GM12878 (cell line): ENCODE results near the gene ANTXR2. TPM values are rescaled to one million over a fixed set of nuclear protein-coding genes. Genes with fewer than 3 reads are reported as not detected.

ENCODE experiments used
- ATAC-seq: fragments of 200-7000 bp; cut with Tn5 transposase; 3 replicates; pipeline ENCODE4 v1.9.1; 2020; ENCODE audit warnings: mild to moderate bottlenecking, moderate library complexity
- BruUV-seq: library from RNA; stranded (reverse); fragments of 400-500 nt; replicated peaks from 2 replicates; lab custom pipeline; 2021; lab: Mats Ljungman, UMichigan
- CTCF ChIA-PET: fragments of 300-600 bp; sonication (Branson Sonifier 250); formaldehyde crosslinking; extraction: SDS; loops from one replicate; lab custom pipeline; 2021; ENCODE audit warnings: inconsistent platforms; lab: Yijun Ruan, JAX
- POLR2A ChIA-PET: fragments of 350-600 bp; formaldehyde crosslinking; extraction: SDS; loops from one replicate; lab custom pipeline; 2021; ENCODE audit warnings: inconsistent platforms; lab: Charles Lee
- RAD21 ChIA-PET: fragments of 300-600 bp; sonication (Branson Sonifier 250); formaldehyde crosslinking; loops from one replicate; lab custom pipeline; 2023; ENCODE audit warnings: antibody characterized with exemption; ENCODE audit not compliant: unreplicated experiment; lab: Charles Lee
- SMC1A ChIA-PET: fragments of 300-600 bp; sonication (Branson Sonifier 250); formaldehyde crosslinking; loops from one replicate; lab custom pipeline; 2023; ENCODE audit not compliant: unreplicated experiment, uncharacterized antibody; lab: Charles Lee
- DNase-seq: peaks from one replicate; pipeline ENCODE4 v3.0.0-alpha.2; 2011; ENCODE audit warnings: low read depth, low spot score
- FAIRE-seq: peaks from 3 replicates; lab custom pipeline; 2011; peaks lifted over from hg19 to GRCh38; lab: Jason Lieb, UNC
- H2AFZ ChIP-seq: 2 replicates; pipeline ENCODE4 v1.6.0; 2011; ENCODE audit warnings: low read depth, low read length, control low read depth; ENCODE audit not compliant: control insufficient read depth
- H3K27ac ChIP-seq: 2 replicates; pipeline ENCODE4 v1.5.1; 2011; ENCODE audit warnings: control low read depth; ENCODE audit not compliant: control insufficient read depth, insufficient read depth
- H3K27me3 ChIP-seq, 2 experiments: replicated peaks in 1 of 2; 2 replicates each; pipeline versions ENCODE4 v1.6.0 to v1.6.1; 2011; ENCODE audit warnings: low read length in 1 of 2; ENCODE audit not compliant: control insufficient read depth in 2 of 2, insufficient read depth in 2 of 2
- H3K36me3 ChIP-seq, 2 experiments: 2 replicates each; pipeline ENCODE4 v1.5.1; 2011; ENCODE audit warnings: low read length in 1 of 2; ENCODE audit not compliant: control insufficient read depth in 2 of 2, insufficient read depth in 2 of 2
- H3K4me1 ChIP-seq: 2 replicates; pipeline ENCODE4 v1.6.1; 2011; ENCODE audit warnings: mild to moderate bottlenecking, low read length, moderate library complexity, mixed read lengths; ENCODE audit not compliant: control insufficient read depth, insufficient read depth
- H3K4me2 ChIP-seq: 2 replicates; pipeline ENCODE4 v1.6.0; 2011; ENCODE audit warnings: control low read depth; ENCODE audit not compliant: control insufficient read depth, insufficient read depth
- H3K4me3 ChIP-seq: fragments of 200-600 bp; sonication (generic); 2 replicates; pipeline ENCODE4 v1.5.1; 2016
- H3K79me2 ChIP-seq: 2 replicates; pipeline ENCODE4 v1.6.0; 2011; ENCODE audit warnings: low read length; ENCODE audit not compliant: control insufficient read depth, insufficient read depth
- H3K9ac ChIP-seq: 2 replicates; pipeline ENCODE4 v1.8.0; 2011; ENCODE audit warnings: low read length, control low read depth, mixed read lengths; ENCODE audit not compliant: control insufficient read depth, insufficient read depth
- H3K9me3 ChIP-seq: replicated peaks from 3 replicates; pipeline ENCODE4 v1.5.1; 2011; ENCODE audit warnings: mild to moderate bottlenecking, low read length; ENCODE audit not compliant: control insufficient read depth, insufficient read depth
- H4K20me1 ChIP-seq: 2 replicates; pipeline ENCODE4 v1.6.0; 2011; ENCODE audit not compliant: control insufficient read depth, insufficient read depth
- ASH2L ChIP-seq: fragments of 300-600, 200-600 bp; sonication (generic); IDR thresholded peaks from 2 replicates; pipeline ENCODE4 v1.6.1; 2017; ENCODE audit warnings: low read depth, mild to moderate bottlenecking, borderline replicate concordance
- BRCA1 ChIP-seq: IDR thresholded peaks from 2 replicates; pipeline ENCODE4 v1.6.1; 2011; ENCODE audit warnings: low read depth, low read length, improper control_type of control experiment
- CHD4 ChIP-seq: fragments of 200-600 bp; sonication (generic); IDR thresholded peaks from 2 replicates; pipeline ENCODE4 v1.6.1; 2016; ENCODE audit warnings: mild to moderate bottlenecking
- CREB1 ChIP-seq: IDR thresholded peaks from 2 replicates; pipeline ENCODE4 v1.6.1; 2012; ENCODE audit warnings: low read depth, mild to moderate bottlenecking, inconsistent platforms
- EP300 ChIP-seq, 2 experiments: fragments of 150-350 bp in 1 of 2; IDR thresholded peaks; 2 replicates each; pipeline ENCODE4 v1.6.1; 2011 to 2012; ENCODE audit warnings: low read depth in 2 of 2, low read length in 2 of 2, borderline replicate concordance in 1 of 2, improper control_type of control experiment in 1 of 2, inconsistent platforms in 1 of 2; ENCODE audit not compliant: control insufficient read depth in 1 of 2
- FOS ChIP-seq: IDR thresholded peaks from 3 replicates; pipeline ENCODE4 v1.6.1; 2011; ENCODE audit warnings: borderline replicate concordance; ENCODE audit not compliant: insufficient read length; ENCODE audit errors: extremely low read depth
- GABPA ChIP-seq: IDR thresholded peaks from 2 replicates; pipeline ENCODE4 v1.6.1; 2014; ENCODE audit warnings: antibody characterized with exemption, low read depth, mild to moderate bottlenecking, inconsistent platforms
- KDM1A ChIP-seq: fragments of 200-600 bp; sonication (generic); IDR thresholded peaks from 2 replicates; pipeline ENCODE4 v1.6.1; 2016; ENCODE audit warnings: borderline replicate concordance
- NFYA ChIP-seq: IDR thresholded peaks from 2 replicates; pipeline ENCODE4 v1.6.1; 2011; ENCODE audit warnings: low read depth, mild to moderate bottlenecking, low read length, improper control_type of control experiment, borderline replicate concordance
- RELA ChIP-seq: fragments of 450-650 bp; IDR thresholded peaks from 2 replicates; pipeline ENCODE4 v1.8.0; 2014; ENCODE audit warnings: borderline replicate concordance; ENCODE audit not compliant: partially characterized antibody
- STAT1 ChIP-seq: fragments of 450-650 bp; conservative IDR thresholded peaks from 2 replicates; pipeline ENCODE4 v1.6.1; 2014; ENCODE audit warnings: antibody characterized with exemption, mild to moderate bottlenecking
- TBL1XR1 ChIP-seq: IDR thresholded peaks from 2 replicates; pipeline ENCODE4 v1.6.1; 2012; ENCODE audit warnings: low read depth, low read length, improper control_type of control experiment
- ZNF274 ChIP-seq: IDR thresholded peaks from one replicate; pipeline ENCODE4 v1.8.0; 2011; ENCODE audit not compliant: insufficient read length, insufficient read depth
- ZSCAN29 ChIP-seq: fragments of 450-650 bp; IDR thresholded peaks from 2 replicates; pipeline ENCODE4 v1.6.1; 2017; ENCODE audit warnings: mild to moderate bottlenecking, moderate library complexity
- in situ Hi-C: fragments of 300-500 bp; cut with MboI; formaldehyde crosslinking; loops from 9 replicates; pipeline ENCODE4 v1.14.3; 2018; ENCODE audit warnings: mixed read lengths
- intact Hi-C: fragments of 100-400 bp; cut with micrococcal nuclease; formaldehyde crosslinking; loops from one replicate; pipeline ENCODE4 v1.14.2; 2022; ENCODE audit not compliant: unreplicated experiment
- polyA plus RNA-seq, 11 experiments: library from polyadenylated mRNA; depleted of rRNA in 4 of 11; unstranded in 6 of 11; stranded (reverse) in 5 of 11; fragments of >200 nt; fragmentation: Nextera tagmentation in 4 of 11; fragmentation: Illumina TruSeq in 1 of 11; extraction: Ambion mirVana in 4 of 11; extraction: Trizol in 1 of 11; gene quantifications; 1 replicate in 1 of 11; 2 replicates in 10 of 11; pipeline versions ENCODE4 v1.2.1 to v1.2.3, GENCODE V29; 2011 to 2016; ENCODE audit warnings: inconsistent platforms in 2 of 11, missing spikeins in 2 of 11, low read depth in 1 of 11
- total RNA-seq, 4 experiments: library from RNA; depleted of rRNA in 3 of 4; stranded (reverse); fragments of >200 nt in 3 of 4; fragmentation: Illumina TruSeq in 1 of 4; extraction: Trizol in 1 of 4; gene quantifications; 2 replicates each; pipeline versions ENCODE4 v1.2.1 to v1.2.3, GENCODE V29; 2013 to 2021
- TF ChIP-seq, protein P1 (sequence below): IDR thresholded peaks from 2 replicates; pipeline ENCODE4 v1.6.1; 2011; ENCODE audit warnings: low read depth, mild to moderate bottlenecking, low read length, moderate library complexity, borderline replicate concordance; ENCODE audit errors: extremely low read depth
- TF ChIP-seq, protein P2 (sequence below): fragments of 450-650 bp; IDR thresholded peaks from 2 replicates; pipeline ENCODE4 v1.6.1; 2017; ENCODE audit warnings: borderline replicate concordance

ANTXR2 gene
- total and polyA plus RNA-seq, 10 of the 15 experiments (the other 5 are each of a cell fraction or from before 2014, with no cell fraction given): 1.4 to 8.9 (median 5.7) TPM

DNA sequence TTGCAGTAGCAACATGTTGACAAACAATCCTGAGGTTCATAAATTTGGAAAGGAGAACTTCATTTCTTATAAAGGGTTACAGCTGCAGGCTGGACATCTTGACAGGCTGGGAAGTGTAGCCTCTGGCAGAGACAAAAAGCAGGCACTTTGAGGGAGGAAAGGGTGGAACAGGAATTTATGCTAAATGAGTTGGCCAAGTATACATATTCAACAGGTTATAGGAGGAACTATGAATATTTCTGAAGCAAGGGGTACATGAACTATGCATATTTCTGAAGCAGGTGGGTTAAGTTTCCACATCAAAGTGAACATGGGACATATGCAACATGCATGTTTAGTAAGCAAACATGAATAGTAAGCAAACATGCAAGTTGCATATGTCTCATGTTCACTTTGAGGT is 1.6 kb upstream of the ANTXR2 start:
- no peaks in the 10 kb centered on the region for H3K9me3 ChIP-seq
- DNase-seq (no peak), ATAC-seq (no peak), FAIRE-seq (no peak)
- no peaks in the 10 kb centered on the region for H4K20me1 ChIP-seq
- H3K4me1 ChIP-seq: peaks cover 45% of the 10 kb centered on the region
- ChIA-PET SMC1A (interaction anchor here (0.8 to 5.1 kb wide), 5 partner anchors 15 to 130 kb away, joined by 3 to 21 read pairs (median 3); no protein-coding TSS in a partner anchor), POLR2A (interaction anchor here (0.6 to 1.1 kb wide), 2 partner anchors 10 to 19 kb away, joined by 3 read pairs; no protein-coding TSS in a partner anchor), RAD21 (interaction anchor here (0.6 to 3.9 kb wide), 9 partner anchors 15 to 381 kb away, joined by 3 to 24 read pairs (median 3); no protein-coding TSS in a partner anchor), CTCF (interaction anchor here (1.0 to 2.7 kb wide), 2 partner anchors 41 to 51 kb away, joined by 3 to 11 read pairs; no protein-coding TSS in a partner anchor)
- H3K27ac ChIP-seq: no peak overlapping the region; the same call in 1 of the 2 replicates
- H3K27me3 ChIP-seq: no peaks in the 10 kb centered on the region; a peak in 1 of 4 replicates
- intact Hi-C loops (loop anchor here (5.0 kb wide), 1 partner anchor 157 kb away; no protein-coding TSS in a partner anchor), in situ Hi-C loops (loop anchor here (25.0 kb wide), 1 partner anchor 1312 kb away; no protein-coding TSS in a partner anchor)
- no peak overlapping the region for H2AFZ ChIP-seq
- H3K4me2 ChIP-seq: no peak overlapping the region
- no TSS peak for BruUV-seq
- TF ChIP-seq FOS: no peak
- TF ChIP-seq BRCA1: no peak
- no peak for TF ChIP-seq CHD4
- no peak for TF ChIP-seq KDM1A
- TF ChIP-seq ASH2L: no peak
- no peak for TF ChIP-seq NFYA
- no peak overlapping the region for H3K4me3 ChIP-seq
- H3K79me2 ChIP-seq: peaks cover 11% of the 10 kb centered on the region
- H3K9ac ChIP-seq: no peak overlapping the region
- H3K36me3 ChIP-seq: no peaks in the 10 kb centered on the region

DNA sequence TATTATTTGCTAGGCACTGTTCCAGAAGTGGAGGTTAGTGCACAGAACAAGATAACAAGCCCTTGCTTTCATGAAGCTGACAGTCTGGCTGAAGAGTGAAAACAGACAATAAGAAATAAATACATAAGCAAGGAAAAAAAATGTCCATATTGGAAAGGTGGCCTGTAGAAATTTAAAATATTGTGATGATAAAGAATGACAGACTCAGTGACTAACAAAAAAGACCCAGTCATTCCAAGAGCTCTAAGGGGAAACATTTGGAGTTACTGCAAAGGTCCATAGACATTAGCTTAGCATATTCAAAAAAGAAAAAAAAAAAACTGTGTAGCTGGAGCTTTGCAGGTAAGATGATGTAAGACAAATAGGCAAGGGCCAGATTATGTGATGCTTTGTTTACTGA is 1.0 kb upstream of the ANTXR2 start:
- Histone ChIP-seq H3K9ac (no peak overlapping the region), H3K27me3 (no peaks in the 10 kb centered on the region; a peak in 1 of 4 replicates), H4K20me1 (no peaks in the 10 kb centered on the region), H3K9me3 (no peaks in the 10 kb centered on the region), H3K79me2 (peaks cover 11% of the 10 kb centered on the region), H3K4me3 (no peak overlapping the region), H3K4me1 (peaks cover 48% of the 10 kb centered on the region), H3K4me2 (peak overlapping the region; percentile 93), H3K27ac (peak overlapping the region; percentile 70), H3K36me3 (no peaks in the 10 kb centered on the region), H2AFZ (peak overlapping the region; percentile 86; the same call in 1 of the 2 replicates)
- ChIA-PET POLR2A (interaction anchor here (0.6 to 1.6 kb wide), 4 partner anchors 10 to 18 kb away, joined by 3 to 9 read pairs (median 4); no protein-coding TSS in a partner anchor), SMC1A (interaction anchor here (0.6 to 5.1 kb wide), 13 partner anchors 14 to 156 kb away, joined by 3 to 21 read pairs (median 4); no protein-coding TSS in a partner anchor), CTCF (interaction anchor here (0.6 to 2.7 kb wide), 4 partner anchors 16 to 157 kb away, joined by 3 to 11 read pairs (median 4); no protein-coding TSS in a partner anchor), RAD21 (interaction anchor here (0.6 to 3.9 kb wide), 13 partner anchors 9 to 382 kb away, joined by 3 to 24 read pairs (median 3); no protein-coding TSS in a partner anchor)
- ATAC-seq (no peak), FAIRE-seq (peak; percentile 47), DNase-seq (no peak)
- in situ Hi-C loops: loop anchor here (25.0 kb wide), 1 partner anchor 1312 kb away; no protein-coding TSS in a partner anchor
- no TSS peak for BruUV-seq
- intact Hi-C loops: loop anchor here (5.0 kb wide), 1 partner anchor 157 kb away; no protein-coding TSS in a partner anchor
- TF ChIP-seq, protein P1, sequence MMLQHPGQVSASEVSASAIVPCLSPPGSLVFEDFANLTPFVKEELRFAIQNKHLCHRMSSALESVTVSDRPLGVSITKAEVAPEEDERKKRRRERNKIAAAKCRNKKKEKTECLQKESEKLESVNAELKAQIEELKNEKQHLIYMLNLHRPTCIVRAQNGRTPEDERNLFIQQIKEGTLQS: no peak
- TF ChIP-seq STAT1: no peak
- TF ChIP-seq RELA: no peak
- TF ChIP-seq, protein P2, sequence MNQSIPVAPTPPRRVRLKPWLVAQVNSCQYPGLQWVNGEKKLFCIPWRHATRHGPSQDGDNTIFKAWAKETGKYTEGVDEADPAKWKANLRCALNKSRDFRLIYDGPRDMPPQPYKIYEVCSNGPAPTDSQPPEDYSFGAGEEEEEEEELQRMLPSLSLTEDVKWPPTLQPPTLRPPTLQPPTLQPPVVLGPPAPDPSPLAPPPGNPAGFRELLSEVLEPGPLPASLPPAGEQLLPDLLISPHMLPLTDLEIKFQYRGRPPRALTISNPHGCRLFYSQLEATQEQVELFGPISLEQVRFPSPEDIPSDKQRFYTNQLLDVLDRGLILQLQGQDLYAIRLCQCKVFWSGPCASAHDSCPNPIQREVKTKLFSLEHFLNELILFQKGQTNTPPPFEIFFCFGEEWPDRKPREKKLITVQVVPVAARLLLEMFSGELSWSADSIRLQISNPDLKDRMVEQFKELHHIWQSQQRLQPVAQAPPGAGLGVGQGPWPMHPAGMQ: no peak
- TF ChIP-seq TBL1XR1: no peak
- TF ChIP-seq ZNF274: no peak
- TF ChIP-seq CREB1: no peak
- TF ChIP-seq GABPA: no peak
- no peak for TF ChIP-seq ZSCAN29
- TF ChIP-seq EP300 (IDR thresholded peaks at IDR 0.05; ENCODE audit: borderline replicate concordance in 1 of 2, control insufficient read depth in 1 of 2, low read depth in 2 of 2, low read length in 2 of 2): no peak
